ENCODE results near the gene POU2F2.

POU2F2 gene

GRCh38 chr19:42134535-42135070 lies 2.4 kb upstream of the POU2F2 start:
- Histone ChIP-seq H3K36me3 (ENCODE audit: insufficient read depth, low read length) (no peaks in the 10 kb centered on the region), H3K9me3 (ENCODE audit: low read length) (no peaks in the 10 kb centered on the region), H3K27me3 (ENCODE audit: control insufficient read depth in 1 of 2, insufficient read depth in 2 of 2, low read length in 2 of 2) (peaks cover 17 to 35% of the 10 kb centered on the region in 2 donors), H3K9ac (ENCODE audit: low read length) (no peak overlapping the region), H3K27ac (ENCODE audit: low read depth, low read length) (no peak overlapping the region), H3K4me3 (ENCODE audit: low read depth in 1 of 2, low read length in 2 of 2) (no peak overlapping the region), H3K4me1 (ENCODE audit: insufficient read depth, low read length) (peaks cover 6% of the 10 kb centered on the region)

DNA sequence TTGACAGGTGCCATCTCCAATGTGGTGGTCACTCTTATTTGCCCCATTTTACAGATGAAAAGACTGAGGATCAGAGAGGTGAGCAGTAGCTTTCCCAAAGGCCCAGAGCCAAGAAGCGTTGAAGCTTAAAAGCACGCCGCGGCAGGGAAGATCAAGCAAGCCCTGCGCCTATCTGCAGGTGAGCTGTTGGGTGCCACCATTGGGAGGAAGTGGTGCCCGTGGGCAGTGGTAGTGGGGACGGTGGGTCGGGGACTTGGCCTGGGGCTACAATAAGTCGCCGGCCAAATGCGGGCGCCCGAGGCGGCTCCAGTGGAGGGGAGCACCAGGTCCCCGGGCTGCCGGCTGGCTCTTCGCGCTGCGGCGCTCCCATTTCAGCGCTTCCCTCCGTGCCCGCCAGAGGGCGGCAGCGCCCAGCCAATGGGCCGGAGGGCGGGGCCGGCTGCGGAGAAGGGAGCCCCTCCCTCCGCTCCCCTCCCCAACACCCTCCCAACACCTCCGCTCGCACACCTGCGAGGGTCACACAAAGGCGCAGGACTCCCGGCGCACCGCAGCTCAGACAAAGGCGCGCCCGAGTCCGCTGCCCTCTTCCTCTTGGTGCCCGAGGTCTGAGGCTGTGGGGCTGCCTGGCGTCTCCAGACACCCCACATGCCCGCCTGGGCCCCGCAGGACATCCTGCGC lies 744 bp upstream of the POU2F2 start:
- Histone ChIP-seq H3K36me3 (ENCODE audit: insufficient read depth, low read length) (no peaks in the 10 kb centered on the region), H3K9ac (ENCODE audit: low read length) (no peak overlapping the region), H3K9me3 (ENCODE audit: low read length) (no peaks in the 10 kb centered on the region), H3K27me3 (ENCODE audit: control insufficient read depth in 1 of 2, insufficient read depth in 2 of 2, low read length in 2 of 2) (peaks cover 17 to 35% of the 10 kb centered on the region in 2 donors), H3K4me1 (ENCODE audit: insufficient read depth, low read length) (peaks cover 6% of the 10 kb centered on the region), H3K4me3 (ENCODE audit: low read depth in 1 of 2, low read length in 2 of 2) (peak overlapping the region; percentile 30 to 32), H3K27ac (ENCODE audit: low read depth, low read length) (no peak overlapping the region)

DNA sequence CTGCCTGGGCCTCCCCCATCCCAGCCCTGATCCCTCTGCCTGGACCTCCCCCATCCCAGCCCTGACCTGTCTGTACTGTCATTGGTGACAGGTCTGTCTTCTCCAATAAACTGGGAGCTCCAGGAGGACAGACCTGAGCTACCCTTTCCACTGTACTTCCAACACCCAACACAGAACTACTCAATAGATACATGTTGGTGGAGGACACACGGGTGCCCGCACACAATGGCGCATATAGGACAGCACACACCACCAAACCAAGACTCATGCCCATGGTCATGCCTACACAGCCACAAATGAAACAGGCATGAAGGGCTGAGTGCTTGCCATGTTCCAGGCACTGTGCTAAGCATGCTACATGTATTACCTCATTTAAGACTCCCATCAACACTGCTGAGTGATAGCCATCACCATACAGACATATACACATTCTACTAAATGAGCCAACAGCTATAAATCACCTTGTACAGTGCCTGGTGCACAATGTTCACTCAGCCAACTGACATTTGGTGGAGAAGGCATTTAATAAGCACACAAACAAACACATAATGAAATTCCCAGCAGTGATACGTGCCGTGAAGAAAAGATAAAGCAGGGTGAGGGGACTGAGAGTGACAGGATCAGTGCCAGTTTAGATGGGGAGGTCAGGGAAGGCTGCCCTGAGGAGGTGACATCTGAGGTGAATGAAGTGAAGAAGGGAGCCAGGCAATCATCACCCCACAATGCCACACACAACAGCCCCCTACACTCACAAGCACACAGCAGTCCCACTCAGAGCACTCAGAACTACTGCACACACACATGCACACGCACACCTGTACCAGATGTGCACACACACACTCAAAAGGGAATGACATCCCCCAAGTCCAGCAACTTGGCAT lies 857 bp downstream of the POU2F2 start:
- peaks cover 6% of the 10 kb centered on the region for H3K4me1 ChIP-seq (ENCODE audit: insufficient read depth, low read length)
- no peak overlapping the region for H3K4me3 ChIP-seq (ENCODE audit: low read depth in 1 of 2, low read length in 2 of 2)
- no peak overlapping the region for H3K27ac ChIP-seq (ENCODE audit: low read depth, low read length)

DNA sequence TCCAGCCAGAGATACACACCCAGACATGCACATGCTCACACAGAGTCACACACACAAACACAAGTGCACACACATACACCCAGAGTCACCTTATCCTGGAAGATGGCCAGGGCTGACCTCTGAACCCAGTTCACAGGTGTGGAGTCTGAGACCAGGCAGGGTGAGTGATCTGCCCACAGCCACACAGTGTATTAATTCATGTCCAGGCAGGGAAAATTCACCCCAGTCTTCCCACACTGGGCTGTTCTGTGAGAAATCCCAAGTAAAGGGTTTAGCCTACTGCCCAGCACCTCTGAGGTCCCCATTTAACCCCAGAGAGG lies 2.0 kb downstream of the POU2F2 start:
- Histone ChIP-seq H3K9ac (ENCODE audit: low read length) (no peak overlapping the region), H3K4me1 (ENCODE audit: insufficient read depth, low read length) (peaks cover 6% of the 10 kb centered on the region), H3K27ac (ENCODE audit: low read depth, low read length) (no peak overlapping the region), H3K9me3 (ENCODE audit: low read length) (no peaks in the 10 kb centered on the region), H3K36me3 (ENCODE audit: insufficient read depth, low read length) (no peaks in the 10 kb centered on the region), H3K27me3 (ENCODE audit: control insufficient read depth in 1 of 2, insufficient read depth in 2 of 2, low read length in 2 of 2) (peaks cover 17 to 41% of the 10 kb centered on the region in 2 donors), H3K4me3 (ENCODE audit: low read depth in 1 of 2, low read length in 2 of 2) (no peak overlapping the region)

More for the DNA sequence above, 857 bp downstream of the POU2F2 start:
- no peaks in the 10 kb centered on the region for H3K36me3 ChIP-seq (ENCODE audit: insufficient read depth, low read length)
- H3K9me3 ChIP-seq (ENCODE audit: low read length): no peaks in the 10 kb centered on the region
- no peak overlapping the region for H3K9ac ChIP-seq (ENCODE audit: low read length)
- peaks cover 17 to 35% of the 10 kb centered on the region in 2 donors for H3K27me3 ChIP-seq (ENCODE audit: control insufficient read depth in 1 of 2, insufficient read depth in 2 of 2, low read length in 2 of 2)

DNA sequence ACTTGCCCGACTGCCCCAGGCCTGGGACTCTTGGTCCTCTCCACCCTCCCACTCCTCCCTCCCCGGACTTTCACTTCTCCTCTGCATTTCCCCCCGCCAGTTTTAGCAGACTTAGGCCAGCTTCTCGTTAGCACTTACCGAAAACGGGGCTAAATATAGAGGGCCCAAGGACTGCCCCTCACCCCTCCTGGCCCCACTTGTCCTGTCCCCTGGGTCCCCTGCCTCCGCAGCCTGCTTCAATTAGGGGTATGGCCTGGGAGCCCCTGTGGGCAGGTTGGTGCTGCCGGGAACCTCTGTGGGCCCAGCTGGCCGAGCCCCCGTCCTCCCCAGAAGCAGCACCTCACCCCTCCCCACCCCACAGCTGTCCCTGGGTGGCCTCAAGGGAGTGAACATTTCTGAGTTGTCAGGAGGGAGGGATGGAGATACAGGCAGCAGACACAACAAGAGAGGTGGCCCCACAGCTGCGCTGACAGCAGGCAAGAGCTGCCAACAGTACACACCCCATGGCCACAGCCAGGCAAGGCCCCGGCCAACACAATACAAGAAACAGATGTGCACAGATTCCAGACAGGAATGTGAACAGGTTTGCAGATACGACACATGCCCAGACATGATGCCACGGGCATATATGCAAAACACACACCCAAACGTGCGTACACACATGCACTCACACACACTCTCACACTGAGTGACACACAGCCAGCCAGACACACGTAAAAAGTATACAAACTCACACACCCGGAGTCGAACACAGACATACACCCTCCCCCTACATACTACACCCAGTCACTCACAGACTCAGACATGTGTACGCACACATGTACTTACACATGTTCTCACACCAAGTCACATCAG lies 2.6 kb downstream of the POU2F2 start:
- no peak overlapping the region for H3K27ac ChIP-seq (ENCODE audit: low read depth, low read length)
- H3K36me3 ChIP-seq (ENCODE audit: insufficient read depth, low read length): no peaks in the 10 kb centered on the region
- H3K9me3 ChIP-seq (ENCODE audit: low read length): no peaks in the 10 kb centered on the region
- H3K4me1 ChIP-seq (ENCODE audit: insufficient read depth, low read length): peaks cover 6% of the 10 kb centered on the region
- H3K9ac ChIP-seq (ENCODE audit: low read length): no peak overlapping the region
- peaks cover 17 to 36% of the 10 kb centered on the region in 2 donors for H3K27me3 ChIP-seq (ENCODE audit: control insufficient read depth in 1 of 2, insufficient read depth in 2 of 2, low read length in 2 of 2)
- H3K4me3 ChIP-seq (ENCODE audit: low read depth in 1 of 2, low read length in 2 of 2): no peak overlapping the region

- Histone ChIP-seq H3K27me3 (ENCODE audit: control insufficient read depth in 1 of 2, insufficient read depth in 2 of 2, low read length in 2 of 2) (peaks cover 5 to 19% of the 10 kb centered on the region in 2 donors), H3K9me3 (ENCODE audit: low read length) (no peaks in the 10 kb centered on the region), H3K4me1 (ENCODE audit: insufficient read depth, low read length) (no peaks in the 10 kb centered on the region), H3K27ac (ENCODE audit: low read depth, low read length) (no peak overlapping the region), H3K36me3 (ENCODE audit: insufficient read depth, low read length) (no peaks in the 10 kb centered on the region), H3K9ac (ENCODE audit: low read length) (no peak overlapping the region), H3K4me3 (ENCODE audit: low read depth in 1 of 2, low read length in 2 of 2) (no peak overlapping the region)
Observed at GRCh38 chr19:42126574-42126973, 5.7 kb downstream of the POU2F2 start.

GRCh38 chr19:42125536-42125935 lies 6.7 kb downstream of the POU2F2 start:
- no peaks in the 10 kb centered on the region for H3K4me1 ChIP-seq (ENCODE audit: insufficient read depth, low read length)
- H3K27ac ChIP-seq (ENCODE audit: low read depth, low read length): no peak overlapping the region
- H3K27me3 ChIP-seq (ENCODE audit: control insufficient read depth in 1 of 2, insufficient read depth in 2 of 2, low read length in 2 of 2): peaks cover 0 to 13% of the 10 kb centered on the region in 2 donors
- H3K36me3 ChIP-seq (ENCODE audit: insufficient read depth, low read length): no peaks in the 10 kb centered on the region
- H3K9ac ChIP-seq (ENCODE audit: low read length): no peak overlapping the region
- H3K9me3 ChIP-seq (ENCODE audit: low read length): no peaks in the 10 kb centered on the region
- no peak overlapping the region for H3K4me3 ChIP-seq (ENCODE audit: low read depth in 1 of 2, low read length in 2 of 2)

DNA sequence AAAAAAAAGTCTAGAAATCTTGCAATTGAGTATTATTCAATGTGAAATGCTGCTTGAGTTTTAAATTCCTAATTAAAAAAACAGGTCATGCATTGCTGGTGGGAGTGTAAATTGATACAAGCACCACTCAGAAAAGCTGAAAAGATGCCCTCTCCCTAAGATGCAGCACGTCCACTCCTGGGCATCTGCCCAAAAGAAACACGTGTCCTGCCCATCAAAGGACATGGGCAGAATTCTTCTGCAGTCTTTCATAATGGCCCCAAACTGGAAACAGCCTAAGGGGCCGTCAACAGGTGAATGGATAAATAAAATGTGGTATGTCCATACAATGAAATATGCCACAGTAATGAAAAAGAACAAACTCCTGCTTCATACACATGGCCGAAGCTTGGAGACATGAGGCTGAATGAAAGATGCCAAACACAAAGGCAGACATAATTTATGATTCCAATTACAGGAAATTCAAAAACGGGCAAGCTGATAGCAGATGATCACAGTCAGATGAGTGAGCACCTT lies 7.8 kb downstream of the POU2F2 start:
- H3K4me3 ChIP-seq (ENCODE audit: low read depth in 1 of 2, low read length in 2 of 2): no peak overlapping the region
- no peak overlapping the region for H3K9ac ChIP-seq (ENCODE audit: low read length)
- H3K36me3 ChIP-seq (ENCODE audit: insufficient read depth, low read length): no peaks in the 10 kb centered on the region
- peaks cover 0 to 13% of the 10 kb centered on the region in 2 donors for H3K27me3 ChIP-seq (ENCODE audit: control insufficient read depth in 1 of 2, insufficient read depth in 2 of 2, low read length in 2 of 2)
- H3K9me3 ChIP-seq (ENCODE audit: low read length): no peaks in the 10 kb centered on the region
- H3K27ac ChIP-seq (ENCODE audit: low read depth, low read length): no peak overlapping the region
- no peaks in the 10 kb centered on the region for H3K4me1 ChIP-seq (ENCODE audit: insufficient read depth, low read length)

DNA sequence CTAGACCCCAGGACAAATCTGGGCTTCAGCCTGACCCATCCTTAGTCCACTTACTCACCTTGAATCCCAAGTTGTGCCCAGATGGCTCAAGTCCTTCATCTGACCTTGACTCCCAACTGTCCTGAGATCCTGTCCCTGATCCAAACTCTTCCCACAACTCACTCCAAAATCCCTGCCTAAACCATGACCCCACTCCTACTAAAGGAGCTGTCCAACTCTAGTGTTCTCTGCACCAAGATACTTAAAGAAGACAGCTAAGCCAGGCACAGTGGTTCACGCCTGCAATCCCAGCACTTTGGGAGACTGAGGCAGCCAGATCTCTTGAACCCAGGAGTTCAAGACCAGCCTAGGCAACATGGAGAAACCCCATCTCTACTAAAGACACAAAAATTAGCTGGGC lies 8.5 kb downstream of the POU2F2 start:
- no peak overlapping the region for H3K4me3 ChIP-seq (ENCODE audit: low read depth in 1 of 2, low read length in 2 of 2)
- H3K27me3 ChIP-seq (ENCODE audit: control insufficient read depth in 1 of 2, insufficient read depth in 2 of 2, low read length in 2 of 2): peaks cover 0 to 13% of the 10 kb centered on the region in 2 donors
- H3K4me1 ChIP-seq (ENCODE audit: insufficient read depth, low read length): no peaks in the 10 kb centered on the region
- H3K36me3 ChIP-seq (ENCODE audit: insufficient read depth, low read length): no peaks in the 10 kb centered on the region
- H3K27ac ChIP-seq (ENCODE audit: low read depth, low read length): no peak overlapping the region
- no peak overlapping the region for H3K9ac ChIP-seq (ENCODE audit: low read length)
- H3K9me3 ChIP-seq (ENCODE audit: low read length): no peaks in the 10 kb centered on the region

DNA sequence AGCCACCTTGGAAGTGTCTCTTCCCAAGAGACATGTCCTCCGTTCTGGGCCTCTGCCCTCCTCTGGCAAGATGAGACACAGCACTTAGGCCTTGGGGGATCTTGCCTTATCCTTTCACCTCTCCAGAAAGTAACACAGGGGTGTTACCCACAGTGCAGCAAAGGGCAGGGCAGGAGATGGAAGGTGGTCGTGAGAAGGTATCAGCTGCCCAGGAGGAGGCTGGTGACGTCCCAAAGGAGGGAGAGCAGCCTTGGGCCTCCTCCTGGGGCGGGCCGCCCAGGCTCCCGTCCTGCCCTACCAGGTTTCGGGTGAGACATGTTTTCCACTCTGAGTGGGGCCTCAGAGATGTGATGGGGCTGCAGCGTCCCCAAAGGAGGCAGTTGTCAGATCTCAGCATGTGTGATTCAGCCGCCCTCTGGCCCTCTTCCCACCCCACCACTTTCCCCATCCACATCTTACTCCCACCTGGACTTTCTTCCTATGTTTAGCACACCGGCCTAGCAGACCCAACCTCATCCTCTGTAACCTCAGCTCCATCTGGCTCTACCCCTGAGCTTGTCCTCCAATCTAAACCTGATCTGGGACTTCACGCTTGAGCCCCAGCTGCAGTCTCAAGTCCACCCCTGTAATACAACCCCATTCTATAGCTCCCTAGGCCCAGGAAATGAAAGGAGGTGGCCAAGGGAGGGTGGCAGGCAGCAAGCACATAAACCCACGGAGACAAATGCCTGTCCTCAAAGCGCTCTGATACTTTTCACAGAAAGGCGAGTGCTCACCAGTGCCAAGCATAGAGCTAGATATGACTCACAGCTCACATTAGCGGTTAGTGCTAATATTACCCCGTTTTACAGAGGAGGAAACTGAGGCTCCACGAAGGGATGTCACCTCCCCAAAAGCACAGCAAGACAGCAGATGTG lies 9.3 kb downstream of the POU2F2 start:
- H3K27me3 ChIP-seq (ENCODE audit: control insufficient read depth in 1 of 2, insufficient read depth in 2 of 2, low read length in 2 of 2): peaks cover 0 to 13% of the 10 kb centered on the region in 2 donors
- H3K9me3 ChIP-seq (ENCODE audit: low read length): no peaks in the 10 kb centered on the region
- no peaks in the 10 kb centered on the region for H3K4me1 ChIP-seq (ENCODE audit: insufficient read depth, low read length)
- no peak overlapping the region for H3K4me3 ChIP-seq (ENCODE audit: low read depth in 1 of 2, low read length in 2 of 2)
- no peak overlapping the region for H3K9ac ChIP-seq (ENCODE audit: low read length)
- H3K27ac ChIP-seq (ENCODE audit: low read depth, low read length): no peak overlapping the region
- H3K36me3 ChIP-seq (ENCODE audit: insufficient read depth, low read length): no peaks in the 10 kb centered on the region

Data from muscle layer of colon (tissue), 2 donors.